Measurements from ENCODE around the gene ARHGEF10L.
A peak's percentile ranks its signal among the peaks of the same experiment; 100 is the strongest.
"Not testable (repeated sequence)": the region's sequence is repeated elsewhere in the genome, so short reads cannot be mapped to it uniquely, and the experiment has no call there.

The ARHGEF10L gene, protein sequence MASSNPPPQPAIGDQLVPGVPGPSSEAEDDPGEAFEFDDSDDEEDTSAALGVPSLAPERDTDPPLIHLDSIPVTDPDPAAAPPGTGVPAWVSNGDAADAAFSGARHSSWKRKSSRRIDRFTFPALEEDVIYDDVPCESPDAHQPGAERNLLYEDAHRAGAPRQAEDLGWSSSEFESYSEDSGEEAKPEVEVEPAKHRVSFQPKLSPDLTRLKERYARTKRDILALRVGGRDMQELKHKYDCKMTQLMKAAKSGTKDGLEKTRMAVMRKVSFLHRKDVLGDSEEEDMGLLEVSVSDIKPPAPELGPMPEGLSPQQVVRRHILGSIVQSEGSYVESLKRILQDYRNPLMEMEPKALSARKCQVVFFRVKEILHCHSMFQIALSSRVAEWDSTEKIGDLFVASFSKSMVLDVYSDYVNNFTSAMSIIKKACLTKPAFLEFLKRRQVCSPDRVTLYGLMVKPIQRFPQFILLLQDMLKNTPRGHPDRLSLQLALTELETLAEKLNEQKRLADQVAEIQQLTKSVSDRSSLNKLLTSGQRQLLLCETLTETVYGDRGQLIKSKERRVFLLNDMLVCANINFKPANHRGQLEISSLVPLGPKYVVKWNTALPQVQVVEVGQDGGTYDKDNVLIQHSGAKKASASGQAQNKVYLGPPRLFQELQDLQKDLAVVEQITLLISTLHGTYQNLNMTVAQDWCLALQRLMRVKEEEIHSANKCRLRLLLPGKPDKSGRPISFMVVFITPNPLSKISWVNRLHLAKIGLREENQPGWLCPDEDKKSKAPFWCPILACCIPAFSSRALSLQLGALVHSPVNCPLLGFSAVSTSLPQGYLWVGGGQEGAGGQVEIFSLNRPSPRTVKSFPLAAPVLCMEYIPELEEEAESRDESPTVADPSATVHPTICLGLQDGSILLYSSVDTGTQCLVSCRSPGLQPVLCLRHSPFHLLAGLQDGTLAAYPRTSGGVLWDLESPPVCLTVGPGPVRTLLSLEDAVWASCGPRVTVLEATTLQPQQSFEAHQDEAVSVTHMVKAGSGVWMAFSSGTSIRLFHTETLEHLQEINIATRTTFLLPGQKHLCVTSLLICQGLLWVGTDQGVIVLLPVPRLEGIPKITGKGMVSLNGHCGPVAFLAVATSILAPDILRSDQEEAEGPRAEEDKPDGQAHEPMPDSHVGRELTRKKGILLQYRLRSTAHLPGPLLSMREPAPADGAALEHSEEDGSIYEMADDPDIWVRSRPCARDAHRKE (N-terminal part only)

DNA sequence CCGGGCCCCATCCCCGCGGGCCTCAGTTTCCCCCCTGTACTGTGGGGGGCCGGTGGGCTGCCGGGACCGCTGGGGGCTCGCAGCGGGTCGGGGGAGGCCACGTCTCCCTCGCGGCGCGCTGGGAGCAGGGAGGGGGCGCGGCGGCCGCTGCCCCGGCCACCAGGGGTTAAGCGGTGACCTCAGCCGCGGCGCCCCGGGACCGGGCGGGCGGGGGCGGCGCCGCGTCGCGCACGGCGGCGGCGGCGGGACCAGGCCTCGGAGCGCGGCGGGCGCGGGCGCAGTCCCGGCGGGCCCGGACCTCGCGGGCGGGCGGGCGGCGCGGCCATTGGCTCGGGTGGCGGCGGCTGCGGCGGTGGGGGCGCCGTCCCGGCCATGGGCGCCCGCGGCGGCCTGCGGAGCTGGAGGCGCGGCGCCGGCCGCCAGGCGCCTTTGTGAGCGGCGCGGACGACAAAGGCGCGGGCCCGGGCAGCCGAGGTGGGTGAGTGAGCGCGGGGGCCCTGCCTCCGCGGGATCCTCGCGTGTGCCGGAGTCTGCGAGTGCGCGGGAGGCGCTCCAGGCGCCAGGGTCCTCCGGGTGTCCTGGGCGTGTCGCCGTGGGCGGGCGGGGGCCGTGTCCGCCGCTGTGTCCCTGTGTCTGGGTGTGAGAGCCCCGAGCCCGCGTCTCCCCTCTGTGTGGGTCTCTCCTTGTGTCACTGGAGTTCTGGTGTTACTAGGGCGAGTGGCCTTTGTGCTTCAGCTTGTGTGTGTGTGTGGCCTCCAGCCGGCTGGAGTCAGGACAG, at the start of gene ARHGEF10L:
Gene ARHGEF10L (plus strand): TSS at position 222 of the 778 bp plus-strand sequence. CDS start 40,898 bp downstream, outside the sequence.
- DNase-seq (ENCODE audit: low read depth in 2 of 2) = no peak

GRCh38 chr1:17489768-17490417, 49.6 kb upstream of the ARHGEF10L start:
- DNase-seq (ENCODE audit: low read depth in 2 of 2) = not testable (repeated sequence)

DNA sequence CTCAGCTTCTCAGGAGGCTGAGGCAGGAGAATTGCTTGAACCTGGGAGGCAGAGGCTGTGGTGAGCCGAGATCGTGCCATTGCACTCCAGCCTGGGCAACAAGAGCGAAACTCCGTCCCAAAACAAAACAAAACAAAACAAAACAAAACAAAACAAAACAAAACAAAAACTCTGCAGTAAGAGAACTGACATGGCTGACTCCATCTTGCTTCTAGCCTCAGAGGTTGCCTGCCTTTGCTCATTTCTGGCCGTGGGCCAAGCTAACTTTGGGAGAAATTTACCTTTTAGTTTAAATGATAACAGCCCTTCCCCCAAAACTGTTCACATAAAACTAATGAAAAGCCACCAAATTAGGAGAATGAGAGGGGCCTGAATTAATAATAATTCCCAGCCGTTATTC, 48.8 kb upstream of the ARHGEF10L start:
- not testable (repeated sequence) for DNase-seq (ENCODE audit: low read depth in 2 of 2)

GRCh38 chr1:17494114-17494729, 45.3 kb upstream of the ARHGEF10L start:
- DNase-seq (ENCODE audit: low read depth in 2 of 2) = peak; percentile 25 to 38

GRCh38 chr1:17496419-17496818, 43.1 kb upstream of the ARHGEF10L start:
- no peak for DNase-seq (ENCODE audit: low read depth in 2 of 2)

GRCh38 chr1:17498214-17498613, 41.3 kb upstream of the ARHGEF10L start:
- DNase-seq (ENCODE audit: low read depth in 2 of 2) = no peak

GRCh38 chr1:17502326-17502778, 37.1 kb upstream of the ARHGEF10L start:
- no peak for DNase-seq (ENCODE audit: low read depth in 2 of 2)

GRCh38 chr1:17503146-17503545, 36.4 kb upstream of the ARHGEF10L start:
- no peak for DNase-seq (ENCODE audit: low read depth in 2 of 2)

- DNase-seq (ENCODE audit: low read depth in 2 of 2) = not testable (repeated sequence)
These were observed 32.3 kb upstream of the ARHGEF10L start for GRCh38 chr1:17507200-17507599.

DNA sequence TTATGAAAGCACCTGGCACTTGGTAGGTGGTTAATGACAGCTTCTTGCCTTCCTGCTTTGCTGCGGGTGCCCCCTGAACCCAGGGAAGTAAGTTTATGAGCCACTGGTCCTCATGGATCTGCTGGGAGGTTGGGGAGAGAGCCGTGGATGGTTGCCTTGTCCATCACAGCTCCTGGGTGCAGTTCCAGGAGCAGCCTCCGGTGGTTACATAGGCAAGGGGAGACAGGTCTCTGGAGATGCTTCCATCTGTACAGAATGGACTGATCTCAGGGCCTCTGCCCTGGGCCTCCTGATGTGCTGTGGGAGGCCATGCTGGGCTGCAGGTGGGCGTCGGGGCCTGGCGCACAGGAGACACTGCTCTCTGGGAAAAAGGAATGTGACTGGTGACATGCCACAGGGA, 31.6 kb upstream of the ARHGEF10L start:
- DNase-seq (ENCODE audit: low read depth in 2 of 2) = no peak

GRCh38 chr1:17509363-17509762, 30.1 kb upstream of the ARHGEF10L start:
- no peak for DNase-seq (ENCODE audit: low read depth in 2 of 2)

- DNase-seq (ENCODE audit: low read depth in 2 of 2) = no peak
These were observed 29.4 kb upstream of the ARHGEF10L start for GRCh38 chr1:17510138-17510537.

DNA sequence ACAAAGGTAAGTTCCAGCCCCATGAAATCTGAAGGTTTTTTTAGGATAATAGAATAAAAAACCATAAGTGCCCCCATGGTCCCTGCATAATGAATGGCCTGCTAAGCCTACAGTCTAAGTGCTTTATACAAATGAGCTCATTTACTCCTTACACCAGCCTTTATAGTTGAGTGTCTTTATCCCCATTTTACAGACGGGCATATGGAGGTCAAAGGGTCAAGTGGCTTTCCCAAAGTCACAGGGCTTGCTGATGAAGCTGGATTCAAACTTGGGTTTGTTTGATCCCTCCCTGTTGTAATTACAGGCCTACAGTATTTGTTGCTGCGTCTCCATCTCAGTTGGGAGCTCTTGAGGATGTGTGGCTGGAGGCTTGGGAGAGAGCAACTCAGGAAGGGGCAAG, 28.3 kb upstream of the ARHGEF10L start:
- no peak for DNase-seq (ENCODE audit: low read depth in 2 of 2)

DNA sequence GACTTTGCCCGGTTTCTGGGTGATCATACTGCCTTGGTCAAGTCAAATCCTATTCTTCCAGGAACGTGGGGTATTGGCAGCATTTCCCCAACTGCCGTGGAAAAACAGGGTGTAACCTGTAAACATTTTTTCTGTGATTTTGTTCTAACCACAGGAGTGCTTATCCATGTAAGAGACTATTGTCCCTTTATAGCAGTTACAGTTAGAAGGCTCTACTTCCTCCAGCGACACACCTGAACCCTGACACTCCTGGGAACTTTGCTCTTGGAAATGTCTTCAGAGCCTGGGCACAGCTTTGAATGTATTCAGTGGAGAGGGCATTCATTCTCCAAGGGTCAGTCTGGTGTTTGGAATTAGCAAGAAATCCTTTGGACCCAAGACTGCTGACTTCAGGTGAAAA, 26.4 kb upstream of the ARHGEF10L start:
- no peak for DNase-seq (ENCODE audit: low read depth in 2 of 2)

- DNase-seq (ENCODE audit: low read depth in 2 of 2) = no peak
These were observed 24.7 kb upstream of the ARHGEF10L start for GRCh38 chr1:17514776-17515175.

GRCh38 chr1:17515902-17516301, 23.6 kb upstream of the ARHGEF10L start:
- DNase-seq (ENCODE audit: low read depth in 2 of 2) = no peak

DNA sequence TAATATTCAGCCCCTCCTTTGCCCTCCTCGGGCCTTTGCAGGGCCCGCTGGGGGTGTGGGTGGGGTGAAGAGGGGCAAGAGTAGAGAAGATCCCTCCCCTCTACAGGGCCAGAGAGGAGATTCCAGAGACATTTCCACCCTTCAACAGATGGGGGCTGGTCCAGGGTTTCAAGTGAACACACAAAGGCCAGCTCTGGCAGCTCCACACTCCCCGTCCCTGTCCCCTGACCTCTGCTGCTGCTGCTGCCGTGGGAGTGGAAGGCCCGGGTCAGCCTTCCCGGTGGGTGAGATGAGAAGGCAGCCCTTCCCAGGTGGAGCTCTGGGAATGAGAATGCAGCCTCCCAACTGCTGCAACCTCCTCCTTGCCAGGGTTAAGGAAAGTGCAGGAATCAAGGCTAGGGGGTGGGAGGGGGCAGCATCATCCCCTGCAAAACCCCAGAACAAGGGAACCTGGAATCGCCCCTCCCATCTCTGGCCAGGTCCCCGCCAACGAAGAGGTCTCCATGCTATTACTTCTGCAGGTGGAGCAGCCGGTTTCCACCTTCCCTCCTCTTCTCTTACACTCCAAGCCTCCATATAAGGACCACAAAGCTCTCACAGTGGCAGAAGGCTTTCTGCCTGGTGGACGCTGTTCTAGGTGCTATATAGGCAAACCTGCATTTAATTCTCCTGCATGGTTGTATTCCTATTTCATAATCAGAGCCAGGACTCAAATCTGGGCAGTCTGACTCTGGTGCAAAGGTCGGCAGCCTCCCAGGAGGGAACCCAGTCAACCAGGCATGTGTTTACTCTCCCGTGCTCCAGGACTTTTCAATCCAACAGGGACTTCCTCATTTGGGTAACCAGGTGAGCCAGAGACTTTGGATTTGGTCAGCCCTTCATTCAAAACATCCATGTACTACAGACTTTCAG, 22.9 kb upstream of the ARHGEF10L start:
- no peak for DNase-seq (ENCODE audit: low read depth in 2 of 2)

GRCh38 chr1:17520041-17520440, 19.5 kb upstream of the ARHGEF10L start:
- DNase-seq (ENCODE audit: low read depth in 2 of 2) = no peak

Measured in stimulated activated CD8-positive, alpha-beta memory T cell treated with anti-CD3 and anti-CD28 coated beads, Interleukin-7, amount 100 ng/mL, for 4 hours (primary cell).